Skeletal muscle cell (primary cell): ENCODE data around the gene ZNRF1.
"Not testable (repeated sequence)": the region's sequence is repeated elsewhere in the genome, so short reads cannot be mapped to it uniquely, and the experiment has no call there.

Source experiments
- DNase-seq: peaks from one replicate; pipeline ENCODE4 v3.0.0-alpha.2; 2010; ENCODE audit warnings: low read depth
- H3K4me3 ChIP-seq: 2 replicates; pipeline ENCODE4 v1.5.1; 2011; ENCODE audit warnings: low read depth, mild to moderate bottlenecking, control low read depth, low read length, moderate library complexity

Gene ZNRF1

DNA sequence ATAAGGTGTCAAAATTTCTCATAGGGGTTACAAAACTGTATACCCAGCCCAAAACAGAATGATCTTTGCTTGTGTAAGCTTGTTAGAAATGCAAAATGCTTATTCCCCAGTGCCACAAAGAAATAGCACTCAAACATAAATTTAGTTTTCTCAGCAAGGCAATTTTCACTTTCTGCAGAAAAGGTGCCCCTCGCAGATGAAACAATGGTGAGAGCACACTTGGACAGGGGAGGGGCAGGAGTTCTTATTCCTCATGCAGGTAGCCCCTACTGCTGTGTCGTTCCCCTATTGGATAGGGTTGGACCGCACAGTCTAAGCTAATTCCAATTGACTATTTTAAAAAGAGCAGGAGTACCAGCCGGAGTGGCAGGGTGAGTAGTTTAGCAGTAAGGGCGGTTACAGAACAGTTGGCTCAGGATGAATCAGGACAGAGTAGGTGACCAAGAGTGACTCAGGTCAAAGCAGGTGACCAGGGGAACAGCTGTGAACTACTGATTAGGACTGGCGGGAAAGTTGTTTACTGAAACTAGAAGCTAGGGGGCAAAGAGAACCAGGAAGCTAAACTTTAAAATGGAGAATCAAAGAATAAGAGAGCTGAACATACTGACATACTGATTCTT lies 123.2 kb downstream of the ZNRF1 start:
- no peak for DNase-seq
- H3K4me3 ChIP-seq = no peak overlapping the region

DNA sequence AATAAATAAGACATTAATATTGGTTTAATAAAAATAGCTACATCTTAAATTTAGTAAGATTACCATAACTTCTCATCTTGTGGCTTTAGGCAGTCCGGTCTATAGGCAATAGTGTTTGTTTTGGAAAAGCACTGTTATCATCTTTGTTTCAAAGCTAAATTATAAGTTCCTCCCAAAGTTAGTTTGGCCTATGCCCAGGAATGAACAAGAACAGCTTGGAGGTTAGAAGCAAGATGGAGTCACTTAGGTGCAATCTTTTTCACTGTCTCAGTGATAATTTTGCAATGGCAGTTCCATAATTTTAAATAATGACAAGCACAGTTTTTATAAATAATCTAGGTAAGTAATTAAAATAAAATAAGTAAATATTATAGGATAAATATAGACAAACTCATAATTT lies 123.8 kb downstream of the ZNRF1 start:
- no peak for DNase-seq
- no peak overlapping the region for H3K4me3 ChIP-seq

DNA sequence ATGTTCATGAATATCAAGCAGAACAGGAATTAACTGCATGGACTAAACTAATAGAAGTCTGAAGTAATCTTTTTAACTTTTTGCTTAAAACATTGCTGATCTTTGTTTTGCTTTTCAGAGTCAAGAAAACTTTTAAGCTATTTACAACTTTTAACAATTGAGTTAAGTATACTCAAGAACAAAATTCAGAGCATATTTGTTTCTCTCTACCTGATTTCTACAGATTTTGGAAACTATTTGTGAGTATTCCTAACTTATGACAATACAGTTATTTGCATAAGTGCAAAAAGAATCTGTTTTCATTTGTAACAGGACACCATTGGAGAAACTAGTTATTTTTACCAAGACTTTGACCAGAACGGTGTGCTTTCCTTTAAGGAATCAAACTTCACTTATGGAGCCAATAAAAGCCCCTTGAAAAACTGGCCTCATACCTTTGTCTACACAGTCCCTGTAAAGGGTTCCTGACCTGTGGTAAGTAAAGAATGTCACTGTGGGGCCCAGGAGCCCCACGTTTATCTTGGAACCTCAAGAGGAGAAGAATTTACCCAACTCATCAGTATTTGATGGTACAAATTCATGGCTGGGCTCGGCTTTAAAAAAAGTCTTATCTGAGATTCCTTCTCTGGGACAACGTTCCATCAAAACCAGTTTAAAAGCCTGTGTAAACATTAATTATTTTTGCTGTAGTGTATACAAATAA lies 129.0 kb downstream of the ZNRF1 start:
- no peak for DNase-seq
- H3K4me3 ChIP-seq = no peak overlapping the region

DNA sequence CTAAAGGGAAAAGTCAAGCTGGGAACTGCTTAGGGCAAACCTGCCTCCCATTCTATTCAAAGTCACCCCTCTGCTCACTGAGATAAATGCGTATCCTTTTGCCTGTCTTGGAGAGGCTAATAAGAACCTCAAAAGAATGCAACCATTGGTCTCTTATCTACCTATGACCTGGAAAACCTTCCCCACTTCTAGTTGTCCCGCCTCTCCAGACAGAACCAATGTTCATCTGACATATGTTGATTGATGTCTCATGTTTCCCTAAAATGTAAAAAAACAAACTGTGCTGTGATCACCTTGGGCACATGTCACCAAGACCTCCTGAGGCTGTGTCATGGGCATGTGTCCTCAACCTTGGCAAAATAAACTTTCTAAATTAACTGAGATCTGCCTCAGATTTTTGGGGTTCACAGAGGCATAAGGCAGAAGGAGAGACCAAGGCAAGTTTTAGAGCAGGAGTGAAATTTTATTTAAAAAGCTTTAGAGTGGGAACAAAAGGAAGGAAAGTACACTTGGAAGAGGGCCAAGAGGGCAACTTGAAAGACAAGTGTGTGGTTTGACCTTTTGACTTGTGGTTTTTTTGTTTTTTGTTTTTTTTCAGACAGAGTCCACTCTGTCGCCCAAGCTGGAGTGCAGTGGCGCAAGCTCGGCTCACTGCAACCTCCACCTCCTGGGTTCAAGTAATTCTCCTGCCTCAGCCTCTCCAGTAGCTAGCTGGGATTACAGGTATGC lies 130.8 kb downstream of the ZNRF1 start:
- not testable (repeated sequence) for DNase-seq, H3K4me3 ChIP-seq

DNA sequence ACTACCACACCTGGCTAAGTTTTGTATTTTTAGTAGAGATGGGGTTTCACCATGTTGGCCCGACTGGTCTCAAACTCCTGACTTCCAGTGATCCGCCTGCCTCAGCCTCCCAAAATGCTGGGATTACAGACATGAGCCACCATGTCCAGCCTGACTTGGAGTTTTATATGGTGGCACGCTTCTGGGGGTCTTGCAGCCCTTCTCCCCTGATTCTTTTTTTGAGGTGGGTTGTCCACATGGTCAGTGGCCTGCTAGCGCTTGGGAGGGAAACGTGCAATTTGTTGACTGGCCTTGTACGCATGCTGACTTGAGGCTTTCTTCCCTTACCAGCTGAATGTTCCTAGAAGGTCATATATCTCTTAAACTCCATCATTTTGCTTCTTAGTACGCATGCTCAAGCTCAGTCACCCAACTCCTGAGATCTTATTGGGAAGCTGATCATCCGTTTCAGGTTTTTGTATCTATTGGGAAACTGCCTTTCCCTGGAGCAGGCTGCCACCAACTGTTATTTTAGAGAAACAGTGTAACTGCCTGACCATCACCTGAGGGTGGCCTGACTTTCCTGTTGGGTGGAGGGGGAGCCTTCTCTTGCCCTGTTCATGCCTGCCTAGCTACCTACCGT lies 131.4 kb downstream of the ZNRF1 start:
- H3K4me3 ChIP-seq = no peak overlapping the region
- DNase-seq = no peak

DNA sequence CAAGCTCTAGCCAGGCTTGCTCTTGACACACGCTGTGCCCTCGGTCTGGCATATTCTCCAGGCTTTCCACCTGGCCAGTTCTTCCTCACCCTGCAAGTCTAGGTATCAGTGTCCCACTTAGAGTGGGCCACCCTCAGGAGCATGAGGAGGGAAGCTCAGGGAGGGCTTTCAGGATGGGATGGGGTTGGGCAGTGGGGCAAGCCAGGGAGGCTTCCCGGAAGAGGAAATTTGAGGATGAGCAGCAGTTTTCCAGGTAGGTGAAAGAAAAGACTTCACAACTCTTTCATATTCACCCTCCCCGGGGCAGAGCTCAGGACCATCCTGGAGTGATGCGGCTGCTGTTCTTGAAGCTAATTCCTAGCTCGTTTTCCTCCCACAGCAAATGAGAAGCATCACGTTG lies 132.3 kb downstream of the ZNRF1 start:
- H3K4me3 ChIP-seq = no peak overlapping the region
- no peak for DNase-seq

DNA sequence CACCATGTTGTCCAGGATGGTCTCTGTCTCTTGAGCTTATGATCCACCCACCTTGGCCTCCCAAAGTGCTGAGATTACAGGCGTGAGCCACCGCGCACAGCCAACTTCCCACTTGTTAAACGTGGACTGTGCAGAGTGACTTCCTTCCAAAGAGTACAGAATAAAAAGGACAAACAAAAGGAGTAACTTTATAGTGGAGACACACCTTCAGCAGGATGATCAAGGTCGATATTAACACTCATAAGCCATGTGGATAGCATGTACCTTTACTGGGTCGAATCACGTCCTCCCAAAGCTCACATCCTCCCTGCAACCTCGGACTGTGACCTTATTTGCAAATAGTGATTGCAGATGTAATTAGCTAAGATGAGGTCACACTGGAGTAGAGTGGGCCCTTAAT lies 139.4 kb downstream of the ZNRF1 start:
- no peak overlapping the region for H3K4me3 ChIP-seq
- no peak for DNase-seq

DNA sequence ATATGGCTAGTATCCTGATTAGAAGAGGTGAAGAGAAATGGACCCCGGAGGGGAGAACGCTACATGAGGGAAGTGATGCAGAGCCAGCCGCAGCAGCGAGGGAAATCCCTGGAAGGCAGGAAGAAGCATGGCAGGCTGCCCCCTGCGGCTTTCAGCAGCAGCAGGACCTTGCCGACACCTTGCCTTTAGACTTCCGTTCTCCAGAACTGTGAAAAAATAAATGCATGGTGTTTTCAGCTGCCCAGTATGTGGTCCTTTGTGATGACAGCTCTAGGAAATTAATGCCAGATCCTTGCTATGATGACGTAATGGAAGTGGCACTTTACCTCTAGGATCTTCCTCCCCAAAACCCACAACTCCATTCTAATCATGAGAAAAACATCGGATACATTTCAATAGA lies 139.8 kb downstream of the ZNRF1 start:
- no peak for DNase-seq
- no peak overlapping the region for H3K4me3 ChIP-seq

DNA sequence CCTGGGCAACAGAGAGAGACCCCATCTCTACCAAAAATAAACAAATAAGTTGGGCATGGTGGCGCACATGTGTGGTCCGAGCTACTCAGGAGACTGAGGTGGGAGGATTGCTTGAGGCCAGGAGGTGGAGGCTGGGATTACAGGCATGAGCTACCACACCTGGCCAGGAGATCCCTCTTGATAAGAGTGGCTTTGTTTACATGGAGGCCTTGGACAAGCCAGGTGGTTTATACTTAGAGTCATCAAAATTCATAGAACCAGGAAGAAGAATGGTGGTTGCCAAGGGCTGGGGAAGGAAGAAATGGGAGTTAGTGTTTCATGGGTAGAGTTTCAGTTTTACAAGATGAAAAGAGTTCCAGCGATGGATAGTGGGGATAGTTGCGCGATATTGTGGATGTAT lies 140.7 kb downstream of the ZNRF1 start:
- no peak for DNase-seq
- no peak overlapping the region for H3K4me3 ChIP-seq

DNA sequence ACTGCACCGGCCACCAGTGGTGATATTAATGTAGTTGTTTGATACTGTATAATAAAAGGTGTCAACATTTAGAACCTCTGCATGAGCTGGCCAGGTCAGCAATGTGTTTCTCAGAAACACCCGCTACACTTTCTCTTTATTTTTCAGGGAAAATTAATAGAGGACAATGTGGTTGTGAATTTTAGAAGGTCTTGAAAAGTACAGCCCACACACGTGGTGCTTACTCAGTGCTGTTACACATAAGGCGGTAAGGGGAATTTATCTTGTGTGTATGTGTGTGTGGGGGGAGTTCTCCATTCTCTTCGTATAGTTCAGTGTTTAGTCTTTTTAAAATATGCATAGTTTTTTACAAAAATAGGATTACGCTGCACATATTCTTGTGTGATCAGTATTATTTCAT lies 145.1 kb downstream of the ZNRF1 start:
- no peak overlapping the region for H3K4me3 ChIP-seq
- no peak for DNase-seq

DNA sequence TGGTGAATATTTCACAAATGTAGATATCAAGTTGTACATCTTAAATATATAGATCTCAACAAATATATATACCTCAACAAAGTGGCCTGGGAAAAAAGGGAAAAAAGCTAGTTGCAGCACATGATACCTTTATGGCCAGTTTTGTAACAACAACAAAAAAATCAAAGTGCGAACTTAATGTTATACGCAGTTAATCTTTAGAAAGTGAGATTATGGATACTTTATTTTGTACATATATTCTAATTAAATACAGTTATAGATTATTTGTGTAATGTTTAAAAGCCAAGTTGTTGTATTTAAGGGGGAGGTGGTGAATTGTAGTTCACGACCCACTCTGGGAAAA lies 149.1 kb downstream of the ZNRF1 start:
- DNase-seq = no peak
- peak overlapping the region; percentile 97 for H3K4me3 ChIP-seq

DNA sequence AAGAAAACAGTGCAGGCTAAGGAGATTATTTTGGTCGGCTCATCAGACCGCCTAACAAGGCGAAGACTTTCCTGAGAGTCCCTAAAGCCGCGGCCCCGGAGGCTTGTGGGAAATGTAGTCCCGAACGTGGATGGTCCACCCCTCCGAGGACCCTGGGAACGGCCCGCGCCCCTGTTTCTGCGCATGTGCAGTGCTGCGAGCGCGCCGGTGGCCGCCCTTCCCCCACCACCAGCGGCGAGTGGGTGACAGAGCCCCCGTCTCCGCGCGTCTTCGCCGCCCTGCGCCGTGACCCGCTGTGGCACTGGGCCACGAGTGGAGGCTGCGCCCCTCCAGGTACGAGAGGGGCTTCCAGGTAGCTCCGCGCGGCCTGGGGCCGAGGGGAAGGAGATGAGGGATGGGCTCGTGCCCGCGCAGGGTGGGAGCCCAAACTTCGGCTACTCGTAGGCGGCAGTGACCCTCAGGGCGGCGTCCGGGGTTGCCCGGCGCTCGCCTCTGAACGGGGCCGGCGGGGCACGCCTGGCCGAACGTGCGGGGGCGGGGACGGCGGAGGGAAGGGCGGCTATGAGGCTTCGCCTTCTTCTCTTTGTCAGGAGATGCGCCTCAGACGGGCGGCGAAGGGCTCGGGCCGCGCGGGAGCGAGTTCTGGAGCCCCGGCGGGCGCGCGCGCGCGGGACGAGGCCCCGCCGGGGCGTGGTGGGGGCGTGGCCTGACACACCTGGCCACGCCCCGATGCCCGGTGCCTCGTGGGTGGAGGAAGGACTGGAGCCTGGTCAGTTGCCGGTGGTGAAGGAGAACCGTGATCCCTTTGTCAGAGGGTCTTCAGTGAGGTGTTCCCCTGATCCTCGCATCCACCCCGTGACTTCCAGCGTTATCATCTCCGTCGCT lies 149.7 kb downstream of the ZNRF1 start, which contains the start of gene ZFP1:
ZFP1 (plus strand) TSS at position 214 of the 885 bp plus-strand sequence. CDS start 4,428 bp downstream, outside the sequence.
- H3K4me3 ChIP-seq = peak within 1 kb of the TSS; percentile 97
- DNase-seq = peak; percentile 62

DNA sequence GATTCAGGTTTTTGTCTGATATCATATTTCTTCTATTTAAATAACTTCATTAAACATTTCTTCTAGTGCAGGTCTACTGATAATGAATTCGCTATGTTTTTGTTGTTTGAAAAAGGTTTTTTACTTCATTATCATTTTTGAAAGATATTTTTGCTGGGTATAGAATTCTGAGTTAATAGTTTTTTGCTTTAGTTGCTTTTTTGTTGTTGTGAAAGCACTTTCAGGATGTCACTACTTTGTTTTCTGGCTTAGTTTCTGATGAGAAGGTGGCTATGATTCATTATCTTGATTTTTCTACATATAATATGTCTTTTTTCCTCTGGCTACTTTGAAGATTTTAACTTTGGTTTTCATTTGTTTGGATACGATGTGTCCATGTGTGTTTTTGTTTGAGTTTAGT lies 153.0 kb downstream of the ZNRF1 start:
- no peak for DNase-seq
- no peak overlapping the region for H3K4me3 ChIP-seq

DNA sequence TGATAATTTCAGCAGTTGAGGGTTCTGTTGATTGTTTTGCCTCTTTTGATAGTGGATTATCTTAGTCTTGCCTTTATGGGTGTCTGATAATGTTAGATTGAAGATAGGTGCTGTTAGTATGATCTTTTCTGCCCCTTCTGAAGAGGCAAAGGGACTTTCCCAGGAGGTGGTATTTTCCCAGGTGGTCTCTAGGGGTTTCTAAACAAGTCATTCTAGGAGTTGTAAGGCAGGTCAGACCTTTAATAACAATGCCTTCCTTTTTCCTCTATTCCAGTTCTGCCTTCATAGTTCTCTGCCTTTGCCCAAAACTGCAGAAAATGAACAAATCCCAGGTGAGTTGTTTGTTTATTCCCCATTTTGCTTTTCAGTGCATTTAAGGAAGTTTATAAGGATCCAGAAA lies 153.8 kb downstream of the ZNRF1 start:
- no peak for DNase-seq
- no peak overlapping the region for H3K4me3 ChIP-seq

DNA sequence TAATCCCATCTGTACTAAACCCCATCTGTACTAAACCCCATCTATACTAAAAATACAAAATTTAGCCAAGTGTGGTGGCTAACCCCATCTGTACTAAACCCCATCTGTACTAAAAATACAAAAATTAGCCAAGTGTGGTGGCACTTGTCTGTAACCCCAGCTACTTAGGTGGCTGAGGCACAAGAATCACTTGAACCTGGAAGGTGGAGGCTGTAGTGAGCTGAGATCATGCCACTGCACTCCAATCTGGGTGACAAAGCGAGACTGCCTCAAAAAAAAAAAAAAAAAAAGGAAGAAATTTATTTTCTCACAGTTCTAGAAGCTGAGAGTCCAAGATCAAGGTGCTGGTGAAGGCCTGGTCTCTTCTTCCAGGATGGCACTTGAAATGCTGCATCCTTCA lies 161.6 kb downstream of the ZNRF1 start:
- no peak for DNase-seq
- H3K4me3 ChIP-seq = no peak overlapping the region
